Measurements from ENCODE around the gene KCNC3. TPM values are rescaled to one million over a fixed set of nuclear protein-coding genes. Genes with fewer than 3 reads are reported as not detected.

KCNC3 gene
- total RNA-seq, 2 experiments from 2014 or later: 0.56 to 0.64 TPM

DNA sequence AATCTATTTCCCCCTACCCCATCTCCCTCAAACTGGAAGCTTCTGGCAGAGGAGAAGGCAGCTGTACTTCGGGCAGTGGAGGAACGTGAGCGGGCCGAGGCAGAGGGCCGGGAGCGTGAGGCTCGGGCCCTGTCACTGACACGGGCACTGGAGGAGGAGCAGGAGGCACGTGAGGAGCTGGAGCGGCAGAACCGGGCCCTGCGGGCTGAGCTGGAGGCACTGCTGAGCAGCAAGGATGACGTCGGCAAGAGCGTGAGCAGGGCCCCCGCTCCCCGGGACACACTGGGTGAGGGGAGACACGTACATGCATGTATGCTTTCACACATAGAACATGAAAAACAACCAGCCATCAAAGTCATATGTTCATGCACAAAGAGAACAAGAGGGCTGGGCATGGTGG is 42.7 kb downstream of the KCNC3 start:
- no peak for DNase-seq
- H3K4me1 Mint-ChIP-seq: no peaks in the 10 kb centered on the region
- H3K27me3 Mint-ChIP-seq: peaks cover 42% of the 10 kb centered on the region
- H3K27ac Mint-ChIP-seq: no peak overlapping the region
- no peak overlapping the region for H3K4me3 Mint-ChIP-seq
- no peaks in the 10 kb centered on the region for H3K36me3 Mint-ChIP-seq
- peaks cover 6% of the 10 kb centered on the region for H3K9me3 Mint-ChIP-seq

DNA sequence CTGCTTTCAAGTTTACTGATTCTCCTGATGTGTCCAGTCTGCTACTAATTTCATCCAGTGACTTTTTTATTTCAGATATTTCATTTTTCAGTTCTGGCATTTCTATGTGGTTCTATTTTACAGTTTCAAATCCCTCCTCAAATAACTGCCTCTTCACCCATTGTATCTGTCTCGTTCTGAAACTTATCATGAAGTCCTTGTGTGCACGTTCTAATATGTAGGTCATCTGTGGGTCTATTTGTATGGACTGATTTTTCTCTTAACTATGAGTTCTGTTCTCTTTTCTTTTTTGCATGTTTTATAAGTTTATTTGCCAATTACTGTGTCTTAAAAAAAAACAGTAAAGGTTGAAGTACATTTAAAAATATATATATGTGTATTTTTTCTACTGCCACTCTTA is 43.3 kb downstream of the KCNC3 start:
- H3K27me3 Mint-ChIP-seq: peaks cover 36% of the 10 kb centered on the region
- DNase-seq: no peak
- peaks cover 6% of the 10 kb centered on the region for H3K9me3 Mint-ChIP-seq
- H3K36me3 Mint-ChIP-seq: no peaks in the 10 kb centered on the region
- H3K4me1 Mint-ChIP-seq: no peaks in the 10 kb centered on the region
- H3K27ac Mint-ChIP-seq: no peak overlapping the region
- no peak overlapping the region for H3K4me3 Mint-ChIP-seq

DNA sequence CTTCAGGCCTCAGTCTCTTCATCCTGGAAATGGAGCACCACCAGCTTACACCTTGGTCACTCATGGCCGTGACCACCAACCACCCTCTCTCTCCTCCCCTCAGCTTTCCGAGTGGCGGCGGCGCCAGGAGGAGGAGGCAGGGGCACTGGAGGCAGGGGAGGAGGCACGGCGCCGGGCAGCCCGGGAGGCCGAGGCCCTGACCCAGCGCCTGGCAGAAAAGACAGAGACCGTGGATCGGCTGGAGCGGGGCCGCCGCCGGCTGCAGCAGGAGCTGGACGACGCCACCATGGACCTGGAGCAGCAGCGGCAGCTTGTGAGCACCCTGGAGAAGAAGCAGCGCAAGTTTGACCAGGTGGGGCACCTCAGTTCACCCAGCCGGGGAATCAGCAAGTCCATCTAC is 47.7 kb downstream of the KCNC3 start:
- Mint-ChIP-seq H3K36me3 (no peaks in the 10 kb centered on the region), H3K27ac (no peak overlapping the region), H3K4me1 (no peaks in the 10 kb centered on the region), H3K9me3 (peaks cover 6% of the 10 kb centered on the region), H3K4me3 (no peak overlapping the region), H3K27me3 (peaks cover 14% of the 10 kb centered on the region)
- DNase-seq: no peak

DNA sequence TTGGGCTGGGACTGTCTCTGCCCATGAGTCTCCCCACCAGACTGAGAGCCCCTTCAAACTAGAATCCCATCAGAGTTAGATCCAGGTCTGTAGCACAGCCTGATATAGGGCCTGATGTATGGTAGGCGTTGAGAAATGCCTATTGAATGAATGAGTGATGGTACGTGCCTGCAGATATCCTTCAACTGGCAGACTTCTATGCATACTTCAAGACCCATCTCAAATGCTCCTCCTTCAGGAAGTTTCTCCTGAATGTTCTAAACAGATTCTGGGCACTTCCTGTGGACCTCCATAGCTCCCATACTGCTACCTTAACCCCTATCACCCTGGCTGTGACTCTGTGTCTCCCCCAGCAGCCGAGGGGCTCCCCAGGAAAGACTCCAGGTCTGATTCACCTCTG is 48.2 kb downstream of the KCNC3 start:
- Mint-ChIP-seq H3K36me3 (no peaks in the 10 kb centered on the region), H3K27me3 (peaks cover 14% of the 10 kb centered on the region), H3K9me3 (peaks cover 6% of the 10 kb centered on the region), H3K4me1 (no peaks in the 10 kb centered on the region), H3K27ac (no peak overlapping the region), H3K4me3 (no peak overlapping the region)
- DNase-seq: no peak

DNA sequence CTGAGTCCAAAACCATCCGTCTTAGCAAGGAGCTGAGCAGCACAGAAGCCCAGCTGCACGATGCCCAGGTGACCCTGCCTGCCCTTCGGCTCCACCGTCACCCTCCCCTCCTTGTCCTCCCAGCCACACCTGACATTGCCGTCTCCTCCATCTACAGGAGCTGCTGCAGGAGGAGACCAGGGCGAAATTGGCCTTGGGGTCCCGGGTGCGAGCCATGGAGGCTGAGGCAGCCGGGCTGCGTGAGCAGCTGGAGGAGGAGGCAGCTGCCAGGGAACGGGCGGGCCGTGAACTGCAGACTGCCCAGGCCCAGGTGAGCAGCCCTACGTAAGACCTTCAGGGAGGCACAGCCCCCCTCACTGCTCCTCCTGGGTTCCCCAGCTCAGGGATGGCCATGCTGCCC is 49.1 kb downstream of the KCNC3 start:
- no peak for DNase-seq
- H3K9me3 Mint-ChIP-seq: peaks cover under 1% of the 10 kb centered on the region
- H3K27ac Mint-ChIP-seq: no peak overlapping the region
- H3K4me3 Mint-ChIP-seq: no peak overlapping the region
- no peaks in the 10 kb centered on the region for H3K4me1 Mint-ChIP-seq
- no peaks in the 10 kb centered on the region for H3K36me3 Mint-ChIP-seq
- H3K27me3 Mint-ChIP-seq: peaks cover 9% of the 10 kb centered on the region

DNA sequence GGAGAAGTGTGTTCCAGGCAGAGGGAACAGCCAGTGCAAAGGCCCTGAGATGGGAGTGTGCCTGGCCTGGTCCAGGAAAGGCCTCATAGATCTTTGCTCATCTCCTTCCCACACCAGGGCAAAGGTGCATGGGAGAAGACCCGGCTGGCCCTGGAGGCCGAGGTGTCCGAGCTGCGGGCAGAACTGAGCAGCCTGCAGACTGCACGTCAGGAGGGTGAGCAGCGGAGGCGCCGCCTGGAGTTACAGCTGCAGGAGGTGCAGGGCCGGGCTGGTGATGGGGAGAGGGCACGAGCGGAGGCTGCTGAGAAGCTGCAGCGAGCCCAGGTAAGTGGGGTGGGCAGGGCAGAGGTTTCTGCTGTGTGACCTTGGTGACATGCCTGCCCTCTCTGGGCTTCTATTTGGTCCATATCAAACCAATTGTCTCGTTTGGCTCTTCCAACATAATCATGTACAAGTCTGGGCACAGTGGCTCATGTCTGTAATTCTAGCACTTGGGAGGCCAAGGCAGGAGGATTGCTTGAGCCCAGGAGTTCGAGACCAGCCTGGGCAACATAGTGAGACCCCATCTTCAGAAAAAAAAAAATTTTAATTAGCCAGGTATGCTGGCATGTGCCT is 51.1 kb downstream of the KCNC3 start:
- no peak for DNase-seq
- Mint-ChIP-seq H3K9me3 (no peaks in the 10 kb centered on the region), H3K4me3 (no peak overlapping the region), H3K27me3 (peaks cover 7% of the 10 kb centered on the region), H3K4me1 (no peaks in the 10 kb centered on the region), H3K36me3 (no peaks in the 10 kb centered on the region), H3K27ac (no peak overlapping the region)

DNA sequence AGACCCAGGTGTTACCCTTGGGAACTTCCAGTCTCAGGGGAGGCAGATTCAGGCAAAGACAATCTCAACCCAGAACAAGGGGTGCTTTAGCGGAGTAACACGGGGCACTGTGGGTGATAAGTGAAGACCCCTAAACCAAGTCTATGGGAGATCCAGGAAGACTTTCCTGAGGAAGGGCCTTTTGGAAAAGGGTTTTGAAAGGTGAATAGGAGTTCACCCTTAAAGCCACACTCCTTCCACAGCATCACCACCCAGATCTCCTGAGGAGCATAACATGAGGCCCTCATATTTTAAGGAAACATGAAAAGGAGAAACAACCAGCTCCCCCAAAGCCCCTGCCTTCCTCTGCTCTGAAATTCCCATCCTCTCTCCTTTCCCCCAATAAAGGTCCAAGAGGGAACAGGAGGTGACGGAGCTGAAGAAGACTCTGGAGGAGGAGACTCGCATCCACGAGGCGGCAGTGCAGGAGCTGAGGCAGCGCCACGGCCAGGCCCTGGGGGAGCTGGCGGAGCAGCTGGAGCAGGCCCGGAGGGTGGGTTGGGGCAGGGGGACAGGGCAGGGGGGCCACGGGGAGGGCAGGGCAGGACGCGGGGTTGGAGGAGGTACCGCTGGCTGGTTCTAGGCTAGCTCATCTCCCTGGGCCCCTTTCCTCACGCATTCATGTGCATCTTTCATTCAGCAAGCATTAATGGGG is 52.7 kb downstream of the KCNC3 start:
- Mint-ChIP-seq H3K27me3 (peaks cover 14% of the 10 kb centered on the region), H3K9me3 (no peaks in the 10 kb centered on the region), H3K4me3 (no peak overlapping the region), H3K27ac (no peak overlapping the region), H3K36me3 (no peaks in the 10 kb centered on the region), H3K4me1 (no peaks in the 10 kb centered on the region)
- DNase-seq: no peak

DNA sequence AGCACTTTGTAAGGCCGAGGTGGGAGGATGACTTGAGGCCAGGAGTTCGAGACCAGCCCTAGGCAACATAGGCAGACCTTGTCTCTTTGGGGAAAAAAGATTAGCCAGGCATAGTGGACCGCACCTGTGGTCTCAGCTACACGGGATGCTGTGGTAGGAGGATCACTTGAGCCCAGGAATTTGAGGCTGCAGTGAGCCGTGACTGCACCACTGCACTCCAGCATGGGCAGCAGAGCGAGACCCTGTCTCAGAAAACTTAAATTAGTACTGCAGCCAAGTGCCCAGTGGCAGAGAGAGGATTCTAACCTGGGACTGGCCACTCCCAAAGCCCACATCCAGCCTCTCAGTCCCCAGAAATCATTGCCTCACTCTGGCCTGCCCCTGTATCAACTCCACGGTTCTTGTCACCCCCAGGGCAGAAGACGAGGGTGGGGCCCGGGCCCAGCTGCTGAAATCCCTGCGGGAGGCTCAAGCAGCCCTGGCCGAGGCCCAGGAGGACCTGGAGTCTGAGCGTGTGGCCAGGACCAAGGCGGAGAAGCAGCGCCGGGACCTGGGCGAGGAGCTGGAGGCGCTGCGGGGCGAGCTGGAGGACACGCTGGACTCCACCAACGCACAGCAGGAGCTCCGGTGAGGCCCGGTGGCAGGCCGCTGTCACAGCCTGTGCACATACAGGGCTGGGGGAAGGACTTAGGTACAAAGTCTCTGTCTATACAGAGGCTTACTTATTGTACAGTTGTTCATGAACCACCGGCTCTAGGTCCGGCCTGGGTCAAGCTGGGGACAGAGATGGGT is 53.4 kb downstream of the KCNC3 start:
- no peaks in the 10 kb centered on the region for H3K9me3 Mint-ChIP-seq
- no peak for DNase-seq
- no peaks in the 10 kb centered on the region for H3K4me1 Mint-ChIP-seq
- peaks cover 19% of the 10 kb centered on the region for H3K27me3 Mint-ChIP-seq
- H3K27ac Mint-ChIP-seq: no peak overlapping the region
- no peaks in the 10 kb centered on the region for H3K36me3 Mint-ChIP-seq
- H3K4me3 Mint-ChIP-seq: no peak overlapping the region

DNA sequence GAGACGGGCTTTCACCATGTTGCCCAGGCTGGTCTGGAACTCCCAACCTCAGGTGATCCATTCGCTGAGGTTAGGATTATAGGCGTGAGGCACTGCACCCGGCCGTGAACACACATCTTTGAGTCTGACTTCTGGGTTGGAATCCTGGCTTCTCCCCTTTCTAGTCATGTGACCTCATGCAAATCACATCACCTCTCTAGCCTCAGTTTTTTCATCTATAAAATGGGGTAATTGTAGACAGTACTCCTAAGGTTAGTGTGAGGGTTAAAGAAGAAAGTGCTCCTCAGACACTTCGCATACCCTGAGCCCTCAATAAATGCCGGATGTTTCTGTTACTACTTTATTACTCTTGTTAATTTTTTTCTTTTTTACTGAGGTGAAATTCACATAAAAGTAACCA is 55.4 kb downstream of the KCNC3 start:
- Mint-ChIP-seq H3K36me3 (no peaks in the 10 kb centered on the region), H3K27me3 (peaks cover 16% of the 10 kb centered on the region), H3K9me3 (no peaks in the 10 kb centered on the region), H3K27ac (no peak overlapping the region), H3K4me3 (no peak overlapping the region), H3K4me1 (no peaks in the 10 kb centered on the region)
- DNase-seq: no peak

DNA sequence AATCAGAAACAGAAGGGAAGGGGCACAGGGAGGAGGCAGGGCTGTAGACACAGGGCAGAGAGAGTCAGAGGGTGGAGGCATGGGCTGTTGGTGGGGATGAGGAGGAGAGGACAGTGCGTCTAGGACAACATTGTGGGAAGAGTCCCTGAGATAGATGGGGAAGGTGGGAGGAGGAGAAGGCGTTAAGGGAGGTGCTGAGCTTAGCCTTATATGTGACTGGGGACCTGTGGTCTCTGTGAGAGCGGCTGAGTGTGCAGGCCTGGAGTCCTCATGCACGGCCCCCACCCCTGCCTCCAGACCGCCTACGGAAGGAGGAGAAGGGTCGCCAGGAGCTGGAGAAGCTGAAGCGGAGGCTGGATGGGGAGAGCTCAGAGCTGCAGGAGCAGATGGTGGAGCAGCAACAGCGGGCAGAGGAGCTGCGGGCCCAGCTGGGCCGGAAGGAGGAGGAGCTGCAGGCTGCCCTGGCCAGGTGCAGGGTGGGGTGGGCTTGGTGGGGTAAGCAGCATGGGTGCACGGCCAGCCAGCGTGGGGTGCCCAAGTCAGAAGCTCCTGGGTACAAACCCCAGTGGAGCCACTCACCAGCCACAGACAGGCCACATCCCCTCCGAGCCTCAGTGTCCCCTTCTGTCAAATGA is 56.8 kb downstream of the KCNC3 start:
- H3K27me3 Mint-ChIP-seq: peaks cover 18% of the 10 kb centered on the region
- no peaks in the 10 kb centered on the region for H3K36me3 Mint-ChIP-seq
- H3K9me3 Mint-ChIP-seq: peaks cover 1% of the 10 kb centered on the region
- H3K4me1 Mint-ChIP-seq: no peaks in the 10 kb centered on the region
- no peak overlapping the region for H3K4me3 Mint-ChIP-seq
- DNase-seq: no peak
- no peak overlapping the region for H3K27ac Mint-ChIP-seq

DNA sequence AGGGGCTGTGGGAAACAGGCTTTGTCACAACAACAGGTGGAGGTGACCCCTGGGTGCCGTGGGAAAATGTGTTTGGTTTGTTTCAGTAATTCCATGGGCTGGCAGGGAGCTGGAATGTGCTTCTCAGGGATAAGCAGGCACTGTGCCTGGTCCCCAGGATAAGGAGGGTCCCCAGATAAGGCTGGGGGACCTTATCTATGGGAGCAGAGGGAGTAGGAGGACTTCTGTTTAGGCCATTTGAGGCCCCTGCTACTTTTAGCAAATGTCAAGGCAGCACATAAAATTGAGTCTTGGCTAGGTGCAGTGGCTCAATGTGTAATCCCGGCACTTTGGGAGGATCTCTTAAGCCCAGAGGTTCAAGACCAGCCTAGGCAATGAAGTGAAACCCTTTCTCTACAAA is 59.5 kb downstream of the KCNC3 start:
- Mint-ChIP-seq H3K4me3 (no peak overlapping the region), H3K36me3 (no peaks in the 10 kb centered on the region), H3K4me1 (no peaks in the 10 kb centered on the region), H3K27me3 (peaks cover 30% of the 10 kb centered on the region), H3K9me3 (peaks cover 1% of the 10 kb centered on the region), H3K27ac (no peak overlapping the region)
- no peak for DNase-seq

DNA sequence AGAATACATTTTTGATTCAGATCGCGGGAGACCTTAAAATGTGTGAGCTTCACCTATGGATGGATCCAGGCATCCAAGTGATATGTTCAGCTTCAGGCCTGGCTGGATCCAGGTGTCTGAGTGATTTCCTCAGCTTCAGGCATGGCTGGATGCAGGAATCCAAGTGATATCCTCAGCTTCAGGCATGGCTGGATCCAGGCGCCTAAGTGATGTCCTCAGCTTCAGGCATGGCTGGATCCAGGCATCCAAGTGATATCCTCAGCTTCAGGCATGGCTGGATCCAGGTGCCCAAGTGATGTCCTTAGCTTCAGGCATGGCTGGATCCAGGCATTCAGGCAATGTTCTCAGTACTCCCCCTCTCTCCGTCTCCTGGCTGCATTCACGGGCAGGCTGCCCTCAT is 60.7 kb downstream of the KCNC3 start:
- no peak overlapping the region for H3K27ac Mint-ChIP-seq
- H3K4me3 Mint-ChIP-seq: no peak overlapping the region
- peaks cover 30% of the 10 kb centered on the region for H3K27me3 Mint-ChIP-seq
- no peaks in the 10 kb centered on the region for H3K4me1 Mint-ChIP-seq
- DNase-seq: no peak
- H3K36me3 Mint-ChIP-seq: no peaks in the 10 kb centered on the region
- H3K9me3 Mint-ChIP-seq: peaks cover 1% of the 10 kb centered on the region

DNA sequence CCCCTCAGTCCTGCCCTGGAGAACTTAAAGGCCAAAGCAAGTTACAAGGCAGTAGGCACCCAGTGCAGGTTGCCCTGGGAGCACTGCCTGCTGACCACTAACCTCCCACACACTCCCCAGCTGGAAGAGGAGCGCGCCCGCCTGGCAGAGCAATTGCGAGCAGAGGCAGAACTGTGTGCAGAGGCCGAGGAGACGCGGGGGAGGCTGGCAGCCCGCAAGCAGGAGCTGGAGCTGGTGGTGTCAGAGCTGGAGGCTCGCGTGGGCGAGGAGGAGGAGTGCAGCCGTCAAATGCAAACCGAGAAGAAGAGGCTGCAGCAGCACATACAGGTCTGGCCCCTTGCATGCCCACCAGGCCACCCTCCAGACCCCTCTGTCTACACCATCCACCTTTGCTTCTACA is 61.1 kb downstream of the KCNC3 start:
- H3K4me3 Mint-ChIP-seq: no peak overlapping the region
- peaks cover 30% of the 10 kb centered on the region for H3K27me3 Mint-ChIP-seq
- no peaks in the 10 kb centered on the region for H3K36me3 Mint-ChIP-seq
- no peak overlapping the region for H3K27ac Mint-ChIP-seq
- no peak for DNase-seq
- H3K4me1 Mint-ChIP-seq: no peaks in the 10 kb centered on the region
- peaks cover 1% of the 10 kb centered on the region for H3K9me3 Mint-ChIP-seq

DNA sequence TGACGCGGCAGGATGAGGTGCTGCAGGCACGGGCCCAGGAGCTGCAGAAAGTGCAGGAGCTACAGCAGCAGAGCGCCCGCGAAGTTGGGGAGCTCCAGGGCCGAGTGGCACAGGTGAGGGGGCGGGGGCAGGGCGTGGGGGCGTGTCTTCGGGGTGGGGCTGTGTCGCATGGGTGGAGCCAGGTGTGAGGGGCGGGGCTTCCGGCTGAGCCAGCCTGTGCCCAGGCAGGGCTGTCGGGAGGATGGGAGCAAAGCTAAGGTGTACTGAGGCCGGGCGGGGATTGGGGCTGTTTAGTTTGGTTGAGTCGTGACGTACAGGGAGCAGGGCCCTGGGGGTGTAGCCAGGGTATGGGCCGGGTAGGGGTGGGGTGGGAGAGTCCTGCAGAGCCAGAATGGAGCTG is 62.3 kb downstream of the KCNC3 start:
- no peak overlapping the region for H3K4me3 Mint-ChIP-seq
- peaks cover 1% of the 10 kb centered on the region for H3K9me3 Mint-ChIP-seq
- no peak overlapping the region for H3K27ac Mint-ChIP-seq
- peaks cover 31% of the 10 kb centered on the region for H3K27me3 Mint-ChIP-seq
- peak; percentile 40 for DNase-seq
- no peaks in the 10 kb centered on the region for H3K4me1 Mint-ChIP-seq
- H3K36me3 Mint-ChIP-seq: no peaks in the 10 kb centered on the region

DNA sequence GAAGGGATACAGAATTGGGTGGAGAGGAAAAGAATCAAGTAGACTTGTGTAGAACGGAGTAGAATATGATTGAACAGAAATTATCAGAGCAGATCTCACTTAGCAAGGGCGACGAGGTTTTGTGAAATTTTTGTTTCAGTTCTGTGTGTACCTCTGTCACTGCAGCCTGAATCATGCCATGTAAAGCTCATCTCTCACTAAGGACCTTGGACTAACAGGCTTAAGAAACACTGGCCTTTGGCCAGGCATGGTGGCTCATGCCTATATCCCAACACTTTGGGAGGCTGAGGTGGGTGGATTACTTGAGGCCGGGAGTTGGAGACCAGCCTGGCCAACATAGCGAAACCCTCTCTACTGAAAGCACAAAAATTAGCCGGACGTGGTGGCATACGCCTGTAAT is 63.1 kb downstream of the KCNC3 start:
- H3K27me3 Mint-ChIP-seq: peaks cover 27% of the 10 kb centered on the region
- no peaks in the 10 kb centered on the region for H3K36me3 Mint-ChIP-seq
- no peak for DNase-seq
- H3K4me1 Mint-ChIP-seq: no peaks in the 10 kb centered on the region
- peaks cover 1% of the 10 kb centered on the region for H3K9me3 Mint-ChIP-seq
- H3K4me3 Mint-ChIP-seq: no peak overlapping the region
- no peak overlapping the region for H3K27ac Mint-ChIP-seq
